Heart left ventricle (tissue), 13 donors: ENCODE results near the gene SORT1.

Source experiments
- POLR2A ChIP-seq, 2 donors: fragments of 450-650 bp; IDR thresholded peaks; one replicate each; pipeline ENCODE4 v1.6.1; 2017; ENCODE audit warnings: antibody characterized with exemption in 2 of 2, mild to moderate bottlenecking in 2 of 2, moderate library complexity in 2 of 2
- TF ChIP-seq, protein P1 (sequence below), 12 donors: fragments of 200-600 bp; sonication (generic) in 4 of 12; IDR thresholded peaks; one replicate each; pipeline versions ENCODE4 v1.5.0 to v1.8.0; 2018 to 2022; ENCODE audit warnings: antibody characterized with exemption in 12 of 12, mild to moderate bottlenecking in 5 of 12
- donor health status: ischemic (EF 13 %, LVEDD 7.1; RV severe dilation, severe dysfunction).
- donor health status: DM: no; HTN: yes; CAD: no.
- donor health status: DM: no; HTN: no; CAD: no.
- donor health status: ischemic (EF 25% LVEDD 6.9; RV normal size, moderate dysfunction).
- donor health status: ischemic (EF 25% LVEDD 5.7; RV mildly dilated, moderate dysfunction).
- donor health status: ischemic (EF 35%, LVEDD 5.7; RV mildly dilated, moderate dysfunction).
- donor health status: nonischemic (EF 11% LVEDD 7.7; RV severe dilation, severe dysfunction).
- donor health status: DM: yes; HTN: yes; CAD: no.
- donor health status: PGD.
- donor health status: ischemic (EF 29% LVEDD 5.4; RV normal size, mild dysfunction).
- donor health status: nonischemic (EF 23%, LVEDD 6.1; RV moderate dilation, normal function).

DNA sequence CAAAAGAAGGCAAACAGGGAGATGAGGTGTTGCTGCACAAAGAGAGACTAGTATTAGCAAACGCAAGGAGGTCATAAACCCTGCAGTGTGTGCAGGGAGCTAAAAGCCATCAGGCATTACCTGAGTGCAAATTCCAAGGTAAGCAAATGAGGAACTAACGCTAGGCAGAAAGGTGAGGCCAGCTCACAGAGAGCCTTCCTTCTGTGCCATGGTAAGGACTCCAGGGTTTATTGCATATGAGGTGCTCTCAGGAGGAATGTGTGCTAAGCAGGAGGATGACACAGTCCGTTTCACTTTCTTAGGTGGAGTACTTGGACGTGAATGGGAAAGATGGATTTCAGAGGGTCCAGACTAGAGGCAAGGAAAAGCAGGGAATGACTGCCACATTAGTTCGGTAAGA, 46.3 kb downstream of the SORT1 start:
- no peak for TF ChIP-seq POLR2A (IDR thresholded peaks at IDR 0.05)
- TF ChIP-seq, protein P1, sequence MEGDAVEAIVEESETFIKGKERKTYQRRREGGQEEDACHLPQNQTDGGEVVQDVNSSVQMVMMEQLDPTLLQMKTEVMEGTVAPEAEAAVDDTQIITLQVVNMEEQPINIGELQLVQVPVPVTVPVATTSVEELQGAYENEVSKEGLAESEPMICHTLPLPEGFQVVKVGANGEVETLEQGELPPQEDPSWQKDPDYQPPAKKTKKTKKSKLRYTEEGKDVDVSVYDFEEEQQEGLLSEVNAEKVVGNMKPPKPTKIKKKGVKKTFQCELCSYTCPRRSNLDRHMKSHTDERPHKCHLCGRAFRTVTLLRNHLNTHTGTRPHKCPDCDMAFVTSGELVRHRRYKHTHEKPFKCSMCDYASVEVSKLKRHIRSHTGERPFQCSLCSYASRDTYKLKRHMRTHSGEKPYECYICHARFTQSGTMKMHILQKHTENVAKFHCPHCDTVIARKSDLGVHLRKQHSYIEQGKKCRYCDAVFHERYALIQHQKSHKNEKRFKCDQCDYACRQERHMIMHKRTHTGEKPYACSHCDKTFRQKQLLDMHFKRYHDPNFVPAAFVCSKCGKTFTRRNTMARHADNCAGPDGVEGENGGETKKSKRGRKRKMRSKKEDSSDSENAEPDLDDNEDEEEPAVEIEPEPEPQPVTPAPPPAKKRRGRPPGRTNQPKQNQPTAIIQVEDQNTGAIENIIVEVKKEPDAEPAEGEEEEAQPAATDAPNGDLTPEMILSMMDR (IDR thresholded peaks at IDR 0.05), result no peak
